Coronary artery (tissue), 2 donors: Measurements from ENCODE around the gene PLA2G2F.

ENCODE experiments used
- DNase-seq: peaks from one replicate; pipeline ENCODE4 v3.0.0-alpha.2; 2017; ENCODE audit warnings: low spot score
- H3K27ac ChIP-seq, 2 donors: fragments of 200-600 bp; sonication (generic); one replicate each; pipeline ENCODE4 v1.5.1; 2016 to 2019
- H3K4me3 ChIP-seq: fragments of 200-600 bp; sonication (generic); 2 replicates; pipeline ENCODE4 v1.5.1; 2016; ENCODE audit warnings: mild to moderate bottlenecking, moderate library complexity
- CTCF ChIP-seq: fragments of 200-600 bp; sonication (generic); IDR thresholded peaks from one replicate; pipeline ENCODE4 v1.5.1; 2019; ENCODE audit warnings: antibody characterized with exemption

Gene PLA2G2F

DNA sequence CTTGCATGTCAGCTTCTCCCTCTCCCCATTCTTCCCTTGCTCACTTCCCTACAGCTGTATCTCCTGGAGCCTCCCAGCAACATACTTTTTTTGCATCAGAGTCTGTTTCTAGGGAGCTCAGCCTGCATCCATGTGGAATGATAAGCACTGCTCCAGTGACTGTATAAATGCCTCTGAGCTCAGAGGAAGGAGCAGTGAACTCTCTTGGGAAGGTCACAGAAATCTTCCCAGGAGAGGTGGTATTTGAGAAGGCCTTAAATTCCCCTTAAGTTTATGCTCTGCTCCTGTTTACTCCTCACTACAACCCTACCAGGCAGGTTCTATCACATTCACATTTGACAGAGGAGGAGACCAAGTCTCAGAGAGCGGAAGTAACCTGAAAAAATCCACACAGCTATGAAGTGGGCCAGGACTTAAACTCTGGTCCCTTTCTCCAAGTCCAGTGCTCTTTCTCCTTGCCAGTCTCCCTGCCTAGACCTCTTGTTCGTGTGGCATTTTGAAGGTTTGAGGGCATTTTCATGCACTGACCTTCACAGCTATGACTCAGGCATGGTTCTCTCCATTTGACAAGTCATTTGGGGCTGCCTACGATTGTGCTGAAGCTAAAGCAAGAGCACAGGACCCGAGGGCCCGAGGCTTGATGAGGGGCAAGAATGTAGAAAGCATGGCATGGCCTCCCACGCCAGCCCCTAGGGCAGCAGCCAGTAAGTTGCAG is 41.2 kb downstream of the PLA2G2F start:
- Histone ChIP-seq H3K4me3 (no peak overlapping the region), H3K27ac (no peak overlapping the region)
- no peak for DNase-seq
- no peak for TF ChIP-seq CTCF

DNA sequence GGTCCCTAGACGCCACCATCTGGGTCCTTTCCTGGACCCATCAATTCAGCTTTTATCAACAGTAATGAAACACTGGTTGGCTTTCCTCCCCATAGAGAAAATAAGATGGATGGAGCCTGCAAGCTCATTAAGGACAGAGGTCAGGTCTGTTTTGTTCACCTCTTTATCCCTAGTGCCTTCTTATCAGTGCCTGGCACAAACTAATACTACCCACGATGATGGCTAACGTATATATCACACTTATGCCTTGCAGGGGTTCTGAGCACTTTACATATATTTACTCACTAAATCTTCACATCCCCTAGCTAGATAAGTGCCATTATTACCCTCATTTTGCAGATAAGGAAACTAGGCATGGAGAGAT is 41.7 kb downstream of the PLA2G2F start:
- no peak overlapping the region for H3K4me3 ChIP-seq
- no peak for DNase-seq
- no peak for TF ChIP-seq CTCF
- no peak overlapping the region for H3K27ac ChIP-seq

- DNase-seq, result no peak
- Histone ChIP-seq H3K27ac (no peak overlapping the region), H3K4me3 (no peak overlapping the region)
- TF ChIP-seq CTCF, result no peak
Measured at GRCh38 chr1:20182415-20182814, 43.3 kb downstream of the PLA2G2F start.

DNA sequence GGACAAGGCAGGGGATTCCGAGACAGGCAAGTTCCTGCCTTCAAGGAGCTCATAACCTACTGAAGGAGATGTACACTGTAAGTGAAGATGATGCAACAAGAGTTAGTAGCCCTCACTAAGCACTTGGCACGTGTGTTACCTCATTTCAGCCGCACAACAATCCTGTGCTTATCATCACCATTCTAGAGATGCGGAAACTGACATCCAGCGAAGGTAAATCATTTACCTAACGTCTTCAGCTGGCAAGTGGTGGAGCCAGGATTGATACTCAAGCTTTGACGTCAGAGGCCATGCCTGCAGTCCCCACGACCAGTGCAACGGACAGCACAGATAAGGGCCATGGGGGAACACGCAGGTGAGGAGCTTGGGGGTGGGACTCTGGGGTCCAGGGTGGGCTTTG is 43.9 kb downstream of the PLA2G2F start:
- Histone ChIP-seq H3K27ac (no peak overlapping the region), H3K4me3 (no peak overlapping the region)
- DNase-seq, result no peak
- TF ChIP-seq CTCF, result no peak

DNA sequence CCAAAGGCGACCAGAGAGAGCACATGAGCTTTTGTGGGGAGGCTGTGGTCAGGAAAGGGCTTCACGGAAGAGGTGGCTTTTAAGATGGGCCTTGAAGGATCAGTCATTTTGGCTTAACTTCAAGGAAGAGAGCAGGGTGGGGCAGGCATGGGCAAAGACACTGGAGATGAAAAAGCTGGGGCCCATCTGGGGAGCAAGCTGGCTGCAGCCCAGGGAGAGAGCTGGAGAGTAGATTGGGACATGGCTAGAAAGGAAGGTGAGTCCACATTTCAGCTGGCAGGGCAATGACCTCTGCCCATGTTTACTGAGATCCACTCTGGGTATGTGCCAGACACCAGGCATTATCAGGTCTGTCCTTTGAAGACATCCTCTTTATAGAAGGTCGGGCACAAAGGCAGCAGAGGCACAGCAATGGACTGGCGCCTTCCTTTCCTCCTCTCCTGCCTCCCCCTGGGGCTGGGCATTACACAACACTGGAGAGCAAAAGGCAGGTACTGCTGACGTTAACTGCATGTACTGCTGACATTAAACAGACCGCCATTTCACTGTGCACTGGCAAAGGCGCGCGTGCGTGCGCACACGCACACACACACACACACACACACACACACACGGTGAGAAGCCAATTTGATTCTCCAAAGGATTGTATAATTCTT is 44.6 kb downstream of the PLA2G2F start:
- no peak overlapping the region for H3K27ac ChIP-seq
- no peak overlapping the region for H3K4me3 ChIP-seq
- TF ChIP-seq CTCF, result no peak
- DNase-seq, result no peak

DNA sequence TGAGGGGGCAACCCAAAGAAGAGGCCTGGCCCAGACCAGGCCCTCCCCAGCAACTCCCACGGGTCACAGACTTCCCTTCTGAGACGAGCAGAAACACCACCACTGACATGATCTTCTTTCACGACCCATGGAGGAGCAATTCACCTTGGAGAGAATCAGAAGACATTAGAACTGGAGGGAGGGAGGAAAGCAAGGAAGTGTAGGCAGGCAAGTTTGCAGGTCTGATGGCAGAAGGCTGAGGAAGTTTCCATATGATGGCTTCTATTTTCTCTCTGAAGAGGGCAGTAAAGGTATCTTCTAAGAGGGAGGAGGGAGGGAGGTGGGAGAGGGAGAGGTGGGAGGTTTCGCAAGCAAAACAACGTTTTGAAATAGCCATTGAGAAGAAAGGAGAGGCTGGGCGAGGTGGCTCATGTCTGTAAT is 45.4 kb downstream of the PLA2G2F start:
- no peak overlapping the region for H3K27ac ChIP-seq
- no peak for DNase-seq
- no peak for TF ChIP-seq CTCF
- H3K4me3 ChIP-seq, result no peak overlapping the region
